ENCODE measurements around the gene TNS3. TPM values are rescaled to one million over a fixed set of nuclear protein-coding genes. Genes with fewer than 3 reads are reported as not detected.

TNS3 gene
- total RNA-seq, 1 experiment from 2014 or later = 9.5 TPM

GRCh38 chr7:47622586-47622945, 40.7 kb upstream of the TNS3 start:
- Histone ChIP-seq H3K23ac (ENCODE audit: insufficient read length, low read depth, low read length) (no peak overlapping the region), H3K56ac (ENCODE audit: insufficient read length, low read depth, low read length) (no peak overlapping the region), H3K14ac (ENCODE audit: insufficient read depth, low read length) (no peak overlapping the region), H4K8ac (replicated peaks; ENCODE audit: insufficient read length, low read depth, low read length) (no peak overlapping the region), H3K18ac (ENCODE audit: insufficient read length, low read depth, low read length) (no peak overlapping the region), H3K79me2 (ENCODE audit: insufficient read depth, low read length) (no peaks in the 10 kb centered on the region), H2AK5ac (ENCODE audit: insufficient read length, low read length) (no peak overlapping the region), H4K20me1 (ENCODE audit: control insufficient read depth, insufficient read depth, insufficient read length) (no peaks in the 10 kb centered on the region), H3K4me1 (ENCODE audit: insufficient read depth, low read length) (peaks cover 2% of the 10 kb centered on the region; the same call in 1 of the 2 replicates), H2BK12ac (ENCODE audit: insufficient read length, low read depth, low read length) (no peak overlapping the region), H3T11ph (ENCODE audit: low read length) (no peak overlapping the region), H3K9ac (ENCODE audit: extremely low read depth, insufficient read length, low read length) (no peak overlapping the region), H3K23me2 (ENCODE audit: insufficient read length, low read depth, low read length, poor library complexity, severe bottlenecking) (no peaks in the 10 kb centered on the region), H2BK5ac (ENCODE audit: insufficient read length, low read length) (no peak overlapping the region), H2BK20ac (ENCODE audit: low read depth, low read length, poor library complexity, severe bottlenecking) (no peak overlapping the region), H3K4ac (ENCODE audit: low read depth, low read length) (no peak overlapping the region), H3K4me2 (ENCODE audit: insufficient read depth, insufficient read length, low read length) (no peak overlapping the region), H3K27me3 (ENCODE audit: insufficient read depth, low read length) (no peaks in the 10 kb centered on the region), H3K9me3 (ENCODE audit: control insufficient read depth, low read depth, low read length) (no peaks in the 10 kb centered on the region), H3K27ac (ENCODE audit: insufficient read length, low read depth, low read length) (no peak overlapping the region), H2BK120ac (ENCODE audit: low read depth, low read length, poor library complexity, severe bottlenecking) (no peak overlapping the region), H3K79me1 (ENCODE audit: insufficient read depth, low read depth, low read length, poor library complexity, severe bottlenecking) (no peaks in the 10 kb centered on the region), H4K91ac (ENCODE audit: insufficient read length, low read depth, low read length) (no peak overlapping the region), H4K5ac (ENCODE audit: insufficient read length, low read depth, low read length) (no peak overlapping the region), H2BK15ac (ENCODE audit: low read depth, low read length) (no peak overlapping the region), H2AFZ (ENCODE audit: low read length) (no peak overlapping the region)
- Mint-ChIP-seq H3K36me3 (ENCODE audit: insufficient read depth in 1 of 3, low read depth in 3 of 3) (no peaks in the 10 kb centered on the region), H3K9me3 (no peaks in the 10 kb centered on the region), H3K4me1 (peaks cover 39% of the 10 kb centered on the region in 2 experiments), H3K27me3 (ENCODE audit: low read depth) (peaks cover 14% of the 10 kb centered on the region), H3K4me3 (no peak overlapping the region), H3K27ac (no peak overlapping the region)
- no peak for TF ChIP-seq CTCF (conservative IDR thresholded peaks at IDR 0.05)
- DNase-seq = no peak
